K562 (cell line): ENCODE measurements around the gene SCFD2.

Source experiments
- CREB1 ChIP-seq, 2 experiments: sonication (generic) in 1 of 2; formaldehyde crosslinking in 1 of 2; IDR thresholded peaks; 2 replicates each; pipeline versions ENCODE4 v1.6.1 to v1.8.0; 2012 to 2022; ENCODE audit warnings: inconsistent platforms in 1 of 2, mild to moderate bottlenecking in 1 of 2, missing genetic modification reagents in 1 of 2, moderate library complexity in 1 of 2
- FOSL1 ChIP-seq: fragments of 200-800 bp; sonication (Bioruptor generic); conservative IDR thresholded peaks from 2 replicates; pipeline ENCODE4 v1.6.1; 2016; ENCODE audit warnings: missing genetic modification characterization, missing compliant biosample characterization
- GMEB1 ChIP-seq: fragments of 250-450 bp; sonication (Bioruptor Pico); IDR thresholded peaks from 2 replicates; pipeline ENCODE4 v1.4.0; 2020; ENCODE audit warnings: mild to moderate bottlenecking
- MYBL2 ChIP-seq, 2 experiments: fragments of 450-650 bp in 1 of 2; sonication (generic) in 1 of 2; formaldehyde crosslinking in 1 of 2; IDR thresholded peaks; 2 replicates each; pipeline versions ENCODE4 v1.6.1 to v1.8.1; 2017 to 2022; ENCODE audit warnings: borderline replicate concordance in 1 of 2, inconsistent platforms in 1 of 2, low read depth in 1 of 2, mild to moderate bottlenecking in 1 of 2, missing genetic modification reagents in 1 of 2, moderate library complexity in 1 of 2
- NR3C1 ChIP-seq: sonication (generic); formaldehyde crosslinking; IDR thresholded peaks from 2 replicates; pipeline ENCODE4 v1.8.1; 2022; ENCODE audit warnings: missing genetic modification reagents
- POLR3A ChIP-seq: IDR thresholded peaks from 2 replicates; pipeline ENCODE4 v1.6.1; 2011; ENCODE audit warnings: borderline replicate concordance, mild to moderate bottlenecking, moderate library complexity; ENCODE audit not compliant: insufficient read length, insufficient read depth; ENCODE audit errors: extremely low read depth
- SIN3A ChIP-seq, 2 experiments: fragments of 150-350 bp in 1 of 2; IDR thresholded peaks; 2 replicates each; pipeline ENCODE4 v1.6.1; 2011 to 2016; ENCODE audit warnings: borderline replicate concordance in 2 of 2, low read depth in 2 of 2, low read length in 2 of 2, mild to moderate bottlenecking in 2 of 2, moderate library complexity in 2 of 2; ENCODE audit not compliant: control insufficient read depth in 1 of 2
- SMARCB1 ChIP-seq: IDR thresholded peaks from 2 replicates; pipeline ENCODE4 v1.6.1; 2011; ENCODE audit warnings: improper control_type of control experiment, low read depth; ENCODE audit not compliant: insufficient read length
- TCF7 ChIP-seq: sonication (generic); IDR thresholded peaks from 2 replicates; pipeline ENCODE4 v1.6.1; 2016; ENCODE audit warnings: antibody characterized with exemption, borderline replicate concordance
- THRAP3 ChIP-seq: fragments of 450-650 bp; IDR thresholded peaks from 2 replicates; pipeline ENCODE4 v1.6.1; 2016; ENCODE audit warnings: mild to moderate bottlenecking, inconsistent platforms, borderline replicate concordance
- ZNF274 ChIP-seq: IDR thresholded peaks from 2 replicates; pipeline ENCODE4 v1.6.1; 2011; ENCODE audit warnings: low read depth, mild to moderate bottlenecking, low read length, moderate library complexity, borderline replicate concordance

- TF ChIP-seq THRAP3 (no peak), SMARCB1 (no peak), POLR3A (no peak), GMEB1 (CRISPR knock-in tag) (no peak), CREB1 (IDR thresholded peaks at IDR 0.05) (no peak), CREB1 (CRISPR knock-in tag; IDR thresholded peaks at IDR 0.05) (no peak), MYBL2 (IDR thresholded peaks at IDR 0.05; ENCODE audit: low read depth) (no peak), MYBL2 (CRISPR knock-in tag; IDR thresholded peaks at IDR 0.05; ENCODE audit: borderline replicate concordance) (no peak), NR3C1 (CRISPR knock-in tag) (no peak), ZNF274 (no peak), TCF7 (no peak), FOSL1 (tag) (no peak), SIN3A (IDR thresholded peaks at IDR 0.05; ENCODE audit: borderline replicate concordance in 2 of 2, control insufficient read depth in 1 of 2, low read depth in 2 of 2, low read length in 2 of 2) (no peak)
Observed at GRCh38 chr4:52856801-52857200, 509.1 kb downstream of the SCFD2 start.
